ENCODE results near the gene KRCC1.

KRCC1 gene

GRCh38 chr2:88096708-88097107, 41.1 kb upstream of the KRCC1 start:
- no peak for TF ChIP-seq EZH2phosphoT487 (IDR thresholded peaks at IDR 0.05; ENCODE audit: borderline replicate concordance)
- TF ChIP-seq CTCF (conservative IDR thresholded peaks at IDR 0.05; ENCODE audit: low read length): no peak
- no peaks in the 10 kb centered on the region for H3K27me3 ChIP-seq (ENCODE audit: insufficient read depth, low read length, poor library complexity, severe bottlenecking)
- H3K36me3 ChIP-seq (ENCODE audit: insufficient read depth, low read length): no peaks in the 10 kb centered on the region
- no peak overlapping the region for H2AFZ ChIP-seq (ENCODE audit: low read length)
- H3K4me1 ChIP-seq (ENCODE audit: insufficient read depth, low read length, poor library complexity, severe bottlenecking): no peaks in the 10 kb centered on the region
- H3K4me3 ChIP-seq (ENCODE audit: low read length, poor library complexity, severe bottlenecking): no peak overlapping the region
- no peak overlapping the region for H3K4me2 ChIP-seq (ENCODE audit: low read depth, low read length, poor library complexity, severe bottlenecking)
- no peaks in the 10 kb centered on the region for H4K20me1 ChIP-seq (ENCODE audit: insufficient read depth, low read length, poor library complexity, severe bottlenecking)
- no peak overlapping the region for H3K9ac ChIP-seq (ENCODE audit: low read depth, low read length, poor library complexity, severe bottlenecking)
- H3K79me2 ChIP-seq (ENCODE audit: insufficient read depth, low read length): no peaks in the 10 kb centered on the region
- H3K9me3 ChIP-seq (ENCODE audit: insufficient read depth, low read depth, low read length): no peaks in the 10 kb centered on the region
- H3F3A ChIP-seq (ENCODE audit: low read depth): no peaks in the 10 kb centered on the region
- H3K9me2 ChIP-seq (replicated peaks; ENCODE audit: low read depth, low read length): no peaks in the 10 kb centered on the region

GRCh38 chr2:88095022-88095421, 39.4 kb upstream of the KRCC1 start:
- H3K9ac ChIP-seq (ENCODE audit: low read depth, low read length, poor library complexity, severe bottlenecking): no peak overlapping the region
- no peak overlapping the region for H3K4me2 ChIP-seq (ENCODE audit: low read depth, low read length, poor library complexity, severe bottlenecking)
- H3K27me3 ChIP-seq (ENCODE audit: insufficient read depth, low read length, poor library complexity, severe bottlenecking): no peaks in the 10 kb centered on the region
- H4K20me1 ChIP-seq (ENCODE audit: insufficient read depth, low read length, poor library complexity, severe bottlenecking): no peaks in the 10 kb centered on the region
- H2AFZ ChIP-seq (ENCODE audit: low read length): no peak overlapping the region
- no peak overlapping the region for H3K4me3 ChIP-seq (ENCODE audit: low read length, poor library complexity, severe bottlenecking)
- H3K4me1 ChIP-seq (ENCODE audit: insufficient read depth, low read length, poor library complexity, severe bottlenecking): no peaks in the 10 kb centered on the region
- H3K79me2 ChIP-seq (ENCODE audit: insufficient read depth, low read length): no peaks in the 10 kb centered on the region
- H3K36me3 ChIP-seq (ENCODE audit: insufficient read depth, low read length): no peaks in the 10 kb centered on the region
- no peak for TF ChIP-seq CTCF (conservative IDR thresholded peaks at IDR 0.05; ENCODE audit: low read length)
- no peak for TF ChIP-seq EZH2phosphoT487 (IDR thresholded peaks at IDR 0.05; ENCODE audit: borderline replicate concordance)
- no peaks in the 10 kb centered on the region for H3K9me3 ChIP-seq (ENCODE audit: insufficient read depth, low read depth, low read length)
- no peaks in the 10 kb centered on the region for H3F3A ChIP-seq (ENCODE audit: low read depth)
- H3K9me2 ChIP-seq (replicated peaks; ENCODE audit: low read depth, low read length): no peaks in the 10 kb centered on the region

- no peaks in the 10 kb centered on the region for H3K79me2 ChIP-seq (ENCODE audit: insufficient read depth, low read length)
Measured at GRCh38 chr2:88092773-88093172, 37.2 kb upstream of the KRCC1 start.

More at GRCh38 chr2:88092773-88093172, 37.2 kb upstream of the KRCC1 start:
- no peaks in the 10 kb centered on the region for H3K27me3 ChIP-seq (ENCODE audit: insufficient read depth, low read length, poor library complexity, severe bottlenecking)
- no peak overlapping the region for H3K4me2 ChIP-seq (ENCODE audit: low read depth, low read length, poor library complexity, severe bottlenecking)
- TF ChIP-seq CTCF (conservative IDR thresholded peaks at IDR 0.05; ENCODE audit: low read length): no peak
- TF ChIP-seq EZH2phosphoT487 (IDR thresholded peaks at IDR 0.05; ENCODE audit: borderline replicate concordance): no peak
- H4K20me1 ChIP-seq (ENCODE audit: insufficient read depth, low read length, poor library complexity, severe bottlenecking): no peaks in the 10 kb centered on the region
- H3F3A ChIP-seq (ENCODE audit: low read depth): no peaks in the 10 kb centered on the region
- no peaks in the 10 kb centered on the region for H3K9me3 ChIP-seq (ENCODE audit: insufficient read depth, low read depth, low read length)
- no peaks in the 10 kb centered on the region for H3K9me2 ChIP-seq (replicated peaks; ENCODE audit: low read depth, low read length)
- no peak overlapping the region for H3K9ac ChIP-seq (ENCODE audit: low read depth, low read length, poor library complexity, severe bottlenecking)
- no peak overlapping the region for H2AFZ ChIP-seq (ENCODE audit: low read length)
- no peak overlapping the region for H3K4me3 ChIP-seq (ENCODE audit: low read length, poor library complexity, severe bottlenecking)
- no peaks in the 10 kb centered on the region for H3K36me3 ChIP-seq (ENCODE audit: insufficient read depth, low read length)
- H3K4me1 ChIP-seq (ENCODE audit: insufficient read depth, low read length, poor library complexity, severe bottlenecking): no peaks in the 10 kb centered on the region
